Measurements from ENCODE around the gene RLN1.
"Not testable (repeated sequence)": the region's sequence is repeated elsewhere in the genome, so short reads cannot be mapped to it uniquely, and the experiment has no call there.

Gene RLN1

DNA sequence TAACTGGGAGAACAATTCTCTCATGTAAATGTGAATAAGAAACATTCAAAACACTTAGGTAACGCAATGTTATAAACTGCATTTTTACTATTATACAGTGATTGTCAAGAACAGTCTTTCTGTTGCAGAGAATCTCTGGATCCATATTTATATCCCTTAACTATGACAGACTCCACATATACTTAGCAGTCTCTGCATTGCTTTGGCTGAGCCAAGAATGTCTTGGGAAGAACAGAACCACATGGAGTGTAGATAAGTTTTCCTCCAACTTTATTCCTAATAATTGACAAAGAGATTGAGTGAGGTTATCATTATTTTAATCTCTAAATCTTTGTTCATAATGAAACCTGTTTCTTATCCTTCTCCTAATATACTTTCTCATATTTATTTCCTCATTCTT, 15.6 kb upstream of the RLN1 start:
- no peak overlapping the region for H3K27ac Mint-ChIP-seq
- H3K27me3 Mint-ChIP-seq (ENCODE audit: low read depth), result no peaks in the 10 kb centered on the region
- H3K36me3 Mint-ChIP-seq (ENCODE audit: low read depth), result peaks cover 30% of the 10 kb centered on the region
- no peak overlapping the region for H3K4me3 Mint-ChIP-seq
- peaks cover 25% of the 10 kb centered on the region for H3K4me1 Mint-ChIP-seq (ENCODE audit: low read depth)
- peaks cover 7% of the 10 kb centered on the region for H3K9me3 Mint-ChIP-seq

DNA sequence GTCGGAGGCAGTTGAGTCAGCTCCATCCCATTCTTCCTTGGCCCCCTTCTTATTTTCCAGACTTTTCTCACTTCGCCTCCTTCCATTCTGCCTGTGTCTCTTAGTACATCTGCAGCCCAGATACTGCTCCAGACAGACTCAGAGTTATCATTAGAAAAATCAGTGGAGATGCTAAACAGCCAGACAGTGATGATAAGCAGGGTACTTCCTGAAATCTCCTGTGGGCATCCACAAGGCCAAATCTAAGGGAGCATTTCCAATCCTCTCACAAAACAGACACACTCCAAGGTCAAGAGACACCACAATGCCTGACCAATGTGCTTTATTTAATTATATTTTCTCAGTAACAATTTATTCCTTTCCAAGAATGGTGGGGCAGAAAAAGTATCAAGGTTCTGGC, 14.5 kb upstream of the RLN1 start:
- Mint-ChIP-seq H3K9me3 (peaks cover 16% of the 10 kb centered on the region), H3K4me3 (no peak overlapping the region), H3K36me3 (ENCODE audit: low read depth) (peaks cover 33% of the 10 kb centered on the region), H3K27ac (no peak overlapping the region), H3K4me1 (ENCODE audit: low read depth) (peaks cover 25% of the 10 kb centered on the region), H3K27me3 (ENCODE audit: low read depth) (no peaks in the 10 kb centered on the region)

DNA sequence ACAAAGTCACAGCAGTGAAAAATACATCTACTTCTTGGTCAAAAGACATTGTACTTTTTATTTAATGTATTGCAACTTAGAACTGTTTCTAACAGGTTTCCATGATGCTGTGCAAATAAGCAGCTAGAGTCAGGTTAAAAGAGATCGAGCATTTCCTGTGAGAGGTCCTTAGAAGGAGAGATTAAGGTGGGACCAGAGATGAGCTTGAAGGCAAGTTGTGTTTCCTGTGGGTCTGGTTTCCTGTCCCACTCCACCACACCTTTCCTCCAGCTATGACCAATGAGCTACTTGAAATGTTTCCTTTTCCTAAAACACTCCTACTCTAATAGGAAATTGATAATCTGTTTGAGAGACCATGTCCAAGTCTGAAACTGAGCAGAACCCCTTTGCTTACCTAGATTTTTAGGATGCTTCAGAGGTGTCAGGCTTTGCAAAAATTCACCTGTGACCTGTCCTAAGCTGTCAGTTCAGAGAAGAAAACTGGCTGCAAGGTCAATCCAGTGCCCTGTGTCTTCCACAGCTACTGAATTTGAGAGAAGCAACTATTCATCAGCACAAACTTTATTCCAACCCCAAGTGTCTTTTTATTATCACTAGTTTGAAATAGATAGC, 13.1 kb upstream of the RLN1 start:
- H3K27ac Mint-ChIP-seq, result peak overlapping the region; percentile 43
- no peaks in the 10 kb centered on the region for H3K27me3 Mint-ChIP-seq (ENCODE audit: low read depth)
- H3K4me1 Mint-ChIP-seq (ENCODE audit: low read depth), result peaks cover 25% of the 10 kb centered on the region
- peaks cover 32% of the 10 kb centered on the region for H3K36me3 Mint-ChIP-seq (ENCODE audit: low read depth)
- H3K9me3 Mint-ChIP-seq, result peaks cover 24% of the 10 kb centered on the region
- peak overlapping the region; percentile 22 for H3K4me3 Mint-ChIP-seq

GRCh38 chr9:5336688-5337087, 3.0 kb downstream of the RLN1 start:
- H3K4me3 Mint-ChIP-seq, result peak overlapping the region; percentile 48
- H3K27me3 Mint-ChIP-seq (ENCODE audit: low read depth), result no peaks in the 10 kb centered on the region
- H3K27ac Mint-ChIP-seq, result peak overlapping the region; percentile 59
- H3K9me3 Mint-ChIP-seq, result no peaks in the 10 kb centered on the region
- H3K36me3 Mint-ChIP-seq (ENCODE audit: low read depth), result peaks cover 15% of the 10 kb centered on the region
- peaks cover 22% of the 10 kb centered on the region for H3K4me1 Mint-ChIP-seq (ENCODE audit: low read depth)

- peaks cover 36% of the 10 kb centered on the region for H3K36me3 Mint-ChIP-seq (ENCODE audit: low read depth)
- H3K4me1 Mint-ChIP-seq (ENCODE audit: low read depth); H3K9me3 Mint-ChIP-seq; H3K27ac Mint-ChIP-seq; H3K4me3 Mint-ChIP-seq; H3K27me3 Mint-ChIP-seq (ENCODE audit: low read depth): not testable (repeated sequence)
These were observed 8.4 kb downstream of the RLN1 start for GRCh38 chr9:5331276-5331675.

DNA sequence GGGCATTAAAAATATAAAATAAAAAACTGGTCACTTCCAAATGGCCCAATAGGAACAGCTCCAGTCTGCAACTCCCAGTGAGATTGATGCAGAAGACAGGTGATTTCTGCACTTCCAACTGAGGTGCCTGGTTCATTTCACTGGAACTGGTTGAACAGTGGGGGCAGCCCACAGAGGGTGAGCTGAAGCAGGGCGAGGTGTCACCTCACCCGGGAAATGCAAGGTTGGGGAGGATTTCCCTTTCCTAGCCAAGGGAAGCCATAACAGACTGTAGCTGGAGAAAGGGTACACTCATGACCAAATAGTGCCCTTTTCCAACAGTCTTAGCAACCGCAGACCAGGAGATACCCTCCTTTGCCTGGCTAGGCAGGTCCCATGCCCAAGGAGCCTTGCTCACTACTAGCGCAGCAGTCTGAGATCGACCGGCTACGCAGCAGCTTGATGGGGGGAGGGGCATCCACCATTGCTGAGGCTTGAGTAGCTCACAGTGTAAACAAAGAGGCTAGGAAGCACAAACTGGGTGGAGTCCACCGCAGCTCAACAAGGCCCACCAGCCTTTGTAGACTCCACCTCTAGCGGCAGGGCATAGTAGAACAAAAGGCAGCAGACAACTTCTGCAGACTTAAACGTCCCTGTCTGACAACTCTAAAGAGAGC, 12.7 kb downstream of the RLN1 start:
- Mint-ChIP-seq H3K4me3 (no peak overlapping the region), H3K27ac (no peak overlapping the region), H3K9me3 (peaks cover 3% of the 10 kb centered on the region)

DNA sequence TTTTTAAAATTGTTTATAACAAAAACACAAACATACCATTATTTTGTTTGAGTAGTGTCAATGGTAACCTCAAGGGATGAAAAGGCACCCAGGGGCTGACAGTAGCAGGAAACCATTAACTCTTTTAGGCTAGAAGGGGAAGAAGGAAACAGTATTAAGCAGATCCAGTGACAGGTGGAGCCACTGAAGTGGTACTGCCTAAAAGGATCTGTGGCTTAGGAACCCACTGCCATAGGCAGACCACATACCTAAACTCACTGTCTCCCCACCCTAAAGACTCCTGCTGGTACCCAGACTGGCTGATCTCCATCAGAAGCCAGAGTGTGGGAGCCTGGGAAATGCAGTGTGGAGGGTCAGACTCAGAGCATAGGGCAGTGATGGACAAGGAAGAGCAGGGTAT, 13.5 kb downstream of the RLN1 start:
- no peak overlapping the region for H3K4me3 Mint-ChIP-seq
- H3K9me3 Mint-ChIP-seq, result peaks cover 3% of the 10 kb centered on the region
- H3K4me1 Mint-ChIP-seq (ENCODE audit: low read depth), result peaks cover 7% of the 10 kb centered on the region
- peaks cover 21% of the 10 kb centered on the region for H3K36me3 Mint-ChIP-seq (ENCODE audit: low read depth)
- H3K27ac Mint-ChIP-seq, result no peak overlapping the region
- no peaks in the 10 kb centered on the region for H3K27me3 Mint-ChIP-seq (ENCODE audit: low read depth)

More for the DNA sequence above, 12.7 kb downstream of the RLN1 start:
- Mint-ChIP-seq H3K4me1 (ENCODE audit: low read depth) (peaks cover 5% of the 10 kb centered on the region), H3K27me3 (ENCODE audit: low read depth) (no peaks in the 10 kb centered on the region), H3K36me3 (ENCODE audit: low read depth) (peaks cover 22% of the 10 kb centered on the region)

GRCh38 chr9:5321601-5322000, 18.1 kb downstream of the RLN1 start:
- H3K27ac Mint-ChIP-seq; H3K4me1 Mint-ChIP-seq (ENCODE audit: low read depth); H3K4me3 Mint-ChIP-seq; H3K9me3 Mint-ChIP-seq; H3K27me3 Mint-ChIP-seq (ENCODE audit: low read depth); H3K36me3 Mint-ChIP-seq (ENCODE audit: low read depth): not testable (repeated sequence)

GRCh38 chr9:5321058-5321457, 18.6 kb downstream of the RLN1 start:
- Mint-ChIP-seq H3K9me3 (peaks cover 10% of the 10 kb centered on the region), H3K36me3 (ENCODE audit: low read depth) (peaks cover 10% of the 10 kb centered on the region), H3K4me3 (no peak overlapping the region), H3K4me1 (ENCODE audit: low read depth) (peaks cover 4% of the 10 kb centered on the region), H3K27me3 (ENCODE audit: low read depth) (no peaks in the 10 kb centered on the region), H3K27ac (no peak overlapping the region)

DNA sequence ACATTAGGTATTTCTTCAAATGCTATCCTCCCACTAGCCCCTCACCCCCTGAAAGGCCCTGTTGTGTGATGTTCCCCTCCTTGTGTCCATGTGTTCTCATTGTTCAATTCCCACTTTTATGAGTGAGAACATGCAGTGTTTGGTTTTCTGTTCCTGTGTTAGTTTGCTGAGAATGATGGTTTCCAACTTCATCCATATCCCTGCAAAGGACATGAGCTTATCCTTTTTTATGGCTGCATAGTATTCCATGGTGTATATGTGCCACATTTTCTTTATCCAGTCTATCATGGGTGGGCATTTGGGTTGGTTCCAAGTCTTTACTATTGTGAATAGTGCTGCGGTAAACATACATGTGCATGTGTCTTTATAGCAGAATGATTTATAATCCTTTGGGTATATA, 23.3 kb downstream of the RLN1 start:
- not testable (repeated sequence) for H3K27ac Mint-ChIP-seq
- Mint-ChIP-seq H3K9me3 (peaks cover 24% of the 10 kb centered on the region), H3K36me3 (ENCODE audit: low read depth) (peaks cover 23% of the 10 kb centered on the region)

DNA sequence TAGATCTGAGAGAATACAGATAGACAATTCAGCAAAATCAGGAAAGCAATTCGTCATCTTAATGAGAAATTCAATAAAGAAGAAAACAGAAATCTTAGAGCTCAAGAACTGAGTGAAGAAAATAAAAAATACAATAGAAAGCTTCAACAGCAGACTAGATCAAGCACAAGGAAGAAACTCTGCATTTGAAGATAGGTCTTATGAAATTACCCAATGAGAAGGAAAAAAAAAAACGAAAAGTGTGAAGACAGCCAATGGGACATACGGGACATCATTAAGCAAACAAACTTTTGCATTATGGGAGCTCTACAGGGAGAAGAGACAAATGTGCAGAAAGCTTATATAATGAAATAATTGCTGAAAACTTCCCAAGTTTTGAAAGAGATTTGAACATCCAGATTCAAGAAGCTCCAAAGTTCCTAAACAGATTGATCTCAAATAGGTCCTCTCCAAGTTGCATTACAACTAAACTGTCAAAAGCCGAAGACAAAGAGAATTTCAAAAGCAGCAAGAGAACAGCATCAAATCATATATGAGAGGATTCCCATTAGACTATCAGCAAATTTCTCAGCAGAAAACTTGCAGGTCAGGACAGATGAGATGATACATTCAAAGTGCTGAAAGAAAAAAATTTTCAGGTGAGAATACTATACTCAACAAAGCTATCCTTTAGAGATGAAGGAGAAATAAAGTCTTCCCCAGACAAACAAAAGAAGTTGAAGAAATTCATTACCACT, 24.3 kb downstream of the RLN1 start:
- Mint-ChIP-seq H3K27ac (no peak overlapping the region), H3K36me3 (ENCODE audit: low read depth) (peaks cover 27% of the 10 kb centered on the region), H3K4me1 (ENCODE audit: low read depth) (no peaks in the 10 kb centered on the region), H3K9me3 (peaks cover 24% of the 10 kb centered on the region), H3K4me3 (no peak overlapping the region), H3K27me3 (ENCODE audit: low read depth) (peaks cover 2% of the 10 kb centered on the region)

More for the DNA sequence above, 23.3 kb downstream of the RLN1 start:
- not testable (repeated sequence) for H3K4me1 Mint-ChIP-seq (ENCODE audit: low read depth); H3K27me3 Mint-ChIP-seq (ENCODE audit: low read depth); H3K4me3 Mint-ChIP-seq

DNA sequence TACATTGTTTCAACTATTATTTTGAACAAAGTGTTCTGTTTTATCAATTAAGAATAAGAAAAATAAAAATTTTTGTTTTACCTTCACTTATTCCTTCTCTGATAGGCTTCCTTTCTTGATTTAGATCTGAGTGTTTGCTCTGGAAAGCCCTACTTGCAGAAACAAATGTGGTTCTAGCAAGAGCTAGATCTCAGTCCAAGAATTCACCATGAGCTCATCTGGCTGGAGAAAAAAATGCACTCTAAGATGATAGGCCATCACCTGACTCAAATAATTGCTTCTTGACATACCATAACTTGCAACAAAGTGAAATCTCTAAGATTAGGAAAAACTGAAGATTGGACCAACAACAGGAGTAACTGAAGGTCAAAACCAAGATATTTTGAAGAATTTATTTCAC, 28.8 kb downstream of the RLN1 start:
- H3K4me3 Mint-ChIP-seq, result no peak overlapping the region
- peaks cover 16% of the 10 kb centered on the region for H3K36me3 Mint-ChIP-seq (ENCODE audit: low read depth)
- H3K4me1 Mint-ChIP-seq (ENCODE audit: low read depth), result peaks cover 2% of the 10 kb centered on the region
- H3K9me3 Mint-ChIP-seq, result peaks cover 12% of the 10 kb centered on the region
- peaks cover 4% of the 10 kb centered on the region for H3K27me3 Mint-ChIP-seq (ENCODE audit: low read depth)
- no peak overlapping the region for H3K27ac Mint-ChIP-seq

DNA sequence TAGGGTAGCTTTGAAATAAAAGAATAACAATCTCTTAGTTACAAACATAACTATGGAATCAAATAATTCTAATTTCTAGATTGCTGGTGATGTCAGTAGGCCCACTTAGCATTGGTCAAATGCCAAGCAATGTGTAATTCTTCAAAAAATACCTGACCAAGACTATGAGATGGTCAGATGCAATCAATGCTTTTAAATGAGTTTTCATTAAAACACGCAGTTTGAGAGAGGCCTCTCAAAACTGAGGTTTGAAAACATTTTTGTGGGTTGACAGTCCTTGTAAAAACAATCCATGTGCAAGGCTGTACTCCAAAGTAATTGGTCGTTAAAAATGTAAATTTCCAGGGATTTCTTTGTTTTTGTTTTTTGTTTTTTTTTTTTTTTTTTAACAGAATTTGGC, 33.9 kb downstream of the RLN1 start:
- no peaks in the 10 kb centered on the region for H3K36me3 Mint-ChIP-seq (ENCODE audit: low read depth)
- no peaks in the 10 kb centered on the region for H3K9me3 Mint-ChIP-seq
- H3K4me1 Mint-ChIP-seq (ENCODE audit: low read depth), result peaks cover 19% of the 10 kb centered on the region
- H3K27me3 Mint-ChIP-seq (ENCODE audit: low read depth), result peaks cover 4% of the 10 kb centered on the region
- no peak overlapping the region for H3K4me3 Mint-ChIP-seq
- no peak overlapping the region for H3K27ac Mint-ChIP-seq

DNA sequence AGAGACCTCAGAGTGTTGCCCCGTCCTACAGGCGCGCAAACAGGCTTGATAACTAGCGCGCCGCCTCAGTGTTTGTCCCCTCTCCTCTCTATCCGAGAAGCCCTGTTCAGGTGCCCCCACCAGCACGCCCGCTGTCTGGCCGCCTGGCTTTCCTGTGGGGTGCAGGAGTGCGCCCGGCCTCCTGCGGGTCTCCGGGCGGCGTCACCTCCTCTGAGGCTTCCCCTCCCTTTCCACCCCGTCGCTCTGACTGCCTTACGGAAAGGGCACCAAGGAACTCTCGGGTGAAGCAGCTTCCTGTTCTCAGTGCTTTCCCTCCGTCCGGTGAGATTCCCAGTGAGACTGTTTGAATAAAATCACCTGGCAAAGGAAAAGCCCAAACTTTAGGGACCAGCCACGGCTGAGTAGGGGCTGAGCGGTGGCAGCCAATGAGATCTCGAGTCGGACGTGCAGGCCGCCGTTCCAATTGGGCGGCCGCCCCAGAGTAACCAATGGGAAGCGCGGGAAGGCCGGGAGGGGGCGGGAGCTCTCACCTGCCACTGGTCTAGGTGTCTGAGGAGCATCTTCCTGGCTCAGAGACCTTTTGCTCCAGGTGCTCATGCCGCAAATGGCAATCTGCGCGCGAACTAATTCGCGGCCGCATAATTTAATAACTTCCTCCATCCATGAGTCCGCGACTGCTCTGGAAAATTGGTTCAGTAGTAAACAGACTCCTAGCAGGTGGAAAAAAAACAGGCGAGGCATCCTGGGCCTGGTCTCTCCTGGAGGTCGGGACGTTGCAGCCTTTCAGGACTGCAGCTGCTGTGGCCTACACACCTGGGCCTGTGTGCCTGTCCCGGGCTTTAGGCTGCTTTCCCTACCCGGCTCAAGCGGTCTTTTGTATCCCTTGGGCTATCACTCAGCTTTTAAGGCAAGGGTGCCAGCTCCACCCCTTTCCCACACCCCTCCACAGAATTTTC, 35.6 kb downstream of the RLN1 start, which contains the start of gene RLN2:
Gene RLN2, minus strand, starts transcription at position 877 of the 956 bp plus-strand sequence. Its CDS starts 136 bp downstream, at position 741.
- H3K27me3 Mint-ChIP-seq (ENCODE audit: low read depth); H3K9me3 Mint-ChIP-seq; H3K36me3 Mint-ChIP-seq (ENCODE audit: low read depth): not testable (repeated sequence)
- Mint-ChIP-seq H3K27ac (peak within 1 kb of the TSS; percentile 69), H3K4me3 (peak within 1 kb of the TSS; percentile 76), H3K4me1 (ENCODE audit: low read depth) (peaks cover 18% of the 10 kb centered on the region)

All from T-helper 1 cell treated with Interleukin-12 subunit alpha and Interleukin-12 subunit beta and Interleukin-4 antibody, amounts not matched to agents 30 μg/mL and 1 μg/mL, for 36 hours (primary cell).